ENCODE data around the gene ARHGAP32. TPM values are rescaled to one million over a fixed set of nuclear protein-coding genes. Genes with fewer than 3 reads are reported as not detected.

ARHGAP32 gene
- total and polyA plus RNA-seq, 2 donors from 2014 or later, result 2.1 to 30.8 TPM

GRCh38 chr11:129040934-129041333 is 151.2 kb downstream of the ARHGAP32 start:
- Histone ChIP-seq H3K4me3 (ENCODE audit: low read length in 3 of 3) (no peak overlapping the region), H3K27ac (ENCODE audit: low read depth in 2 of 2, low read length in 2 of 2) (no peak overlapping the region), H3K4me1 (ENCODE audit: control insufficient read depth in 2 of 3, insufficient read depth in 2 of 3, low read depth in 1 of 3, low read length in 3 of 3) (no peaks in the 10 kb centered on the region), H3K27me3 (ENCODE audit: control insufficient read depth, insufficient read depth, low read length) (no peaks in the 10 kb centered on the region), H3K9ac (ENCODE audit: low read length in 3 of 3) (no peak overlapping the region), H3K9me3 (ENCODE audit: control insufficient read depth in 2 of 3, insufficient read depth in 1 of 3, low read length in 3 of 3) (peaks cover 0 to 3% (median 0%) of the 10 kb centered on the region in 3 donors), H3K36me3 (ENCODE audit: control insufficient read depth in 2 of 3, insufficient read depth in 3 of 3, low read length in 3 of 3) (no peaks in the 10 kb centered on the region)
- intact Hi-C loops (cut with DNase I), result no loop called here
- no peak for TF ChIP-seq CTCF (IDR thresholded peaks at IDR 0.05; ENCODE audit: borderline replicate concordance, extremely low read depth, insufficient read depth)
- no peak for DNase-seq
- FAIRE-seq, result no peak

- H3K27ac ChIP-seq (ENCODE audit: low read depth in 2 of 2, low read length in 2 of 2), result no peak overlapping the region
- H3K4me1 ChIP-seq (ENCODE audit: control insufficient read depth in 2 of 3, insufficient read depth in 2 of 3, low read depth in 1 of 3, low read length in 3 of 3), result no peaks in the 10 kb centered on the region
- H3K9ac ChIP-seq (ENCODE audit: low read length in 3 of 3), result no peak overlapping the region
- no peak overlapping the region for H3K4me3 ChIP-seq (ENCODE audit: low read length in 3 of 3)
- no peak for DNase-seq
- intact Hi-C loops (cut with DNase I), result no loop called here
- peaks cover 0 to 3% (median 0%) of the 10 kb centered on the region in 3 donors for H3K9me3 ChIP-seq (ENCODE audit: control insufficient read depth in 2 of 3, insufficient read depth in 1 of 3, low read length in 3 of 3)
- TF ChIP-seq CTCF (IDR thresholded peaks at IDR 0.05; ENCODE audit: borderline replicate concordance, extremely low read depth, insufficient read depth), result no peak
- H3K36me3 ChIP-seq (ENCODE audit: control insufficient read depth in 2 of 3, insufficient read depth in 3 of 3, low read length in 3 of 3), result no peaks in the 10 kb centered on the region
- FAIRE-seq, result no peak
- no peaks in the 10 kb centered on the region for H3K27me3 ChIP-seq (ENCODE audit: control insufficient read depth, insufficient read depth, low read length)
Observed at GRCh38 chr11:129035244-129035643, 156.9 kb downstream of the ARHGAP32 start.

- TF ChIP-seq CTCF (IDR thresholded peaks at IDR 0.05; ENCODE audit: borderline replicate concordance, extremely low read depth, insufficient read depth), result no peak
- DNase-seq (no peak), FAIRE-seq (no peak)
- Histone ChIP-seq H3K27ac (ENCODE audit: low read depth in 2 of 2, low read length in 2 of 2) (no peak overlapping the region), H3K4me1 (ENCODE audit: control insufficient read depth in 2 of 3, insufficient read depth in 2 of 3, low read depth in 1 of 3, low read length in 3 of 3) (no peaks in the 10 kb centered on the region), H3K36me3 (ENCODE audit: control insufficient read depth in 2 of 3, insufficient read depth in 3 of 3, low read length in 3 of 3) (no peaks in the 10 kb centered on the region), H3K27me3 (ENCODE audit: control insufficient read depth, insufficient read depth, low read length) (no peaks in the 10 kb centered on the region), H3K9me3 (ENCODE audit: control insufficient read depth in 2 of 3, insufficient read depth in 1 of 3, low read length in 3 of 3) (peaks cover 0 to 2% (median 0%) of the 10 kb centered on the region in 3 donors), H3K9ac (ENCODE audit: low read length in 3 of 3) (no peak overlapping the region), H3K4me3 (ENCODE audit: low read length in 3 of 3) (no peak overlapping the region)
- intact Hi-C loops (cut with DNase I), result no loop called here
Observed at GRCh38 chr11:129034001-129034400, 158.1 kb downstream of the ARHGAP32 start.
